SK-N-MC (cell line): ENCODE measurements around the gene ZSCAN31.

ENCODE experiments used
- EZH2 ChIP-seq: fragments of 200-600 bp; sonication (generic); IDR thresholded peaks from one replicate; pipeline ENCODE4 v1.6.1; 2017; ENCODE audit warnings: antibody characterized with exemption
- FOXP2 ChIP-seq: optimal IDR thresholded peaks from 2 replicates; pipeline ENCODE3; 2011; ENCODE audit warnings: mild to moderate bottlenecking, moderate library complexity; ENCODE audit not compliant: insufficient read depth; ENCODE audit errors: extremely low read length, control extremely low read depth
- POLR2AphosphoS5 ChIP-seq: IDR thresholded peaks from 2 replicates; pipeline ENCODE4 v1.6.1; 2012; ENCODE audit warnings: mild to moderate bottlenecking, low read depth, low read length, borderline replicate concordance

DNA sequence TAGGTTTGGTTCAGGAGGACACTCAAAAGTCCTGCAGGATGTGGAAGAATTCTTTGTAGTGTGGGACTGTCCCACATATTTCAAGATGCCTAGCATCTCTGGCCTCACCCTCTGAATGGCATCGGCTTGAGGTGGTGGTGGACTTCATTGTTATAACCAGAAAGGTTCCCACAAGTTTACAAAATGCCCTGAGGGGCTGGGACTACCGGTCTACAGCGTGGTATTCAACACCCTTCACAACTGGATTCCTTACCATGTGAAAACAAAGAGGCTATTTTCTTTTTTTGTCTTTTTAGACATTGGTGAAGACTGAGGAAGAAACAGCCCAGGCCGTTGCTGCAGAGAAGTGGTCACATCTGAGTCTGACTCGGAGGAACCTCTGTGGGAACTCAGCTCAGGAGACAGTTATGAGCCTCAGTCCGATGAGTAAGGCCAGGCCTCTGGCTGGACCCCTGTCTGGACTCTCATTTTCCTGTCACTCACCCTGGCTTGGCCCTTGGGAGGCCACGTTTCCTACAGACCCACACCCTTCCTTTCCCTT lies 39.4 kb downstream of the ZSCAN31 start:
- TF ChIP-seq FOXP2 (no peak), EZH2 (no peak), POLR2AphosphoS5 (no peak)
